Large intestine (tissue), 1 donor: ENCODE data around the gene COX14. TPM values are rescaled to one million over a fixed set of nuclear protein-coding genes. Genes with fewer than 3 reads are reported as not detected.

ENCODE experiments used
- polyA plus RNA-seq: library from polyadenylated mRNA; unstranded; fragments of 120-200 nt; gene quantifications from one replicate; pipeline ENCODE4 v1.2.1, GENCODE V29; 2013

The COX14 gene
- polyA plus RNA-seq, 1 donor = 54.2 TPM

Other genes starting within 250 kb of the COX14 start
- 8.9 TPM for gene FAIM2, start 208.3 kb upstream of the COX14 start, polyA plus RNA-seq
- gene AQP2, start 161.5 kb upstream of the COX14 start, polyA plus RNA-seq = 0.01 TPM
- 0.64 TPM for gene AQP5, start 150.4 kb upstream of the COX14 start, polyA plus RNA-seq
- gene AQP6, start 139.3 kb upstream of the COX14 start, polyA plus RNA-seq = 0.49 TPM
- gene RACGAP1, start 86.7 kb upstream of the COX14 start, polyA plus RNA-seq = 21.8 TPM
- 4.7 TPM for gene ASIC1, start 54.6 kb upstream of the COX14 start, polyA plus RNA-seq
- gene SMARCD1, start 26.9 kb upstream of the COX14 start, polyA plus RNA-seq = 63.3 TPM
- 174 TPM for gene GPD1, start 8.2 kb upstream of the COX14 start, polyA plus RNA-seq
- gene CERS5, start 55.1 kb downstream of the COX14 start, polyA plus RNA-seq = 32.5 TPM
- 191 TPM for gene LIMA1, start 171.3 kb downstream of the COX14 start, polyA plus RNA-seq